Activated naive CD4-positive, alpha-beta T cell (primary cell): ENCODE results near the gene SSBP4.
A peak's percentile ranks its signal among the peaks of the same experiment; 100 is the strongest.
"Not testable (repeated sequence)": the region's sequence is repeated elsewhere in the genome, so short reads cannot be mapped to it uniquely, and the experiment has no call there.

Experiments
- DNase-seq, 4 experiments: peaks; one replicate each; lab custom pipeline; 2025; lab: John Stamatoyannopoulos, UW

Gene SSBP4

GRCh38 chr19:18419195-18419698, at the start of gene SSBP4:
Gene SSBP4 (plus strand): TSS chr19:18419398. CDS start chr19:18419649, 251 bp downstream.
- DNase-seq, result peak in 2 of 4 experiments; percentile 41 to 67

- no peak for DNase-seq
Observed at GRCh38 chr19:18373407-18373891, 45.7 kb upstream of the SSBP4 start.

DNA sequence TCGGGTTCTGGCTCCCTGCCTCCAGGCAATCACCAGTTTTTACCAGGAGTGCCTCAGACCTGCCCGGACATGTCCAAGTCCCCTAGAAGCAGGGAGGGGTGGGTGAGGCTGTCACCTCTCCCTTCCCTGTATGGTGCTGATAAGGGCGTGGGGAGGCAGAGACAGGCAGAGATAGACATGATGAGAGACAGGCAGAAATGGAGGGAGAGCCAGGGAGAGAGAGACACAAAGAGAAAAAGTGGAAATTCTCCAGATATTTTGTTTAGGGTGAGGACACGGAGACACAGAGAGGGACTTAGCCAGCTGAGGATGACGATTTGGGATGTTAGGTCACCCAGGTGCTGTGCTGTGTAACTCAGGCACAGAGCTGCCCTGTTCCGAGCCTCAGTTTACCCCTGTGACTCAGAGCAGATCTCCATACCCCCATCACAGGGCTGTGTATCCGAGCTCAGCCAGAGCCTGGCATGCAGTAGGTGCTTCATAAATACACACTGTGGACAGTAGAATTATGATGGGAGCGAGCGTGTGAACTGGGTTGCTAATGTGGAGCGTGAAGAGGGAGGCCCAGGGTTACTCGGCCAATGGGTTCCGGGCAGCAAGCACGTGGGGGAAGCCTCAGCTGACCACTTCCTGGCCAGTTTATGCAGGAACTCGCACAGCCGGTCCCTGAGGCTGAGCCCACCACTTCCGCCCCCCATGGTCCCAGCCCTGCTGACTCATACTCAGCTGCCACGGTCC, 45.1 kb upstream of the SSBP4 start:
- peak in 1 of 4 experiments; percentile 7 for DNase-seq

- DNase-seq, result no peak
Observed at GRCh38 chr19:18377026-18377425, 42.2 kb upstream of the SSBP4 start.

GRCh38 chr19:18379803-18380747, 39.1 kb upstream of the SSBP4 start:
- DNase-seq, result no peak

DNA sequence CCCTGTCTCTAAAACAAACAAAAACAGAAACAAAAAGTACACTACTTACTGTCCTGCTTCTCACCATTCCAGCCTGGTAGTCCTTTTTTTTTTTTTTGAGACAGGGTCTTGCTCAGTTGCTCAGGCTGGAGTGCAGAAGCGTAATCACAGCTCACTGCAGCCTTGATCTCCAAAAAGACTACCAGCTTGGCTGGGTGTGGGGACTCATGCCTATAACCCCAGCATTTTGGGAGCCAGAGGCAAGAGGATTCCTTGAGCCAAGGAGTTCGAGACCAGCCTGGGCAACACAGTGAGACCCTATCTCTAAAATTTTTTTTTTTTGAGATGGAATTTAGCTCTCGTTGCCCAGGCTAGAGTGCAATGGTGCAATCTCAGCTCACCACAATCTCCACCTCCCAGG, 38.4 kb upstream of the SSBP4 start:
- no peak for DNase-seq

DNA sequence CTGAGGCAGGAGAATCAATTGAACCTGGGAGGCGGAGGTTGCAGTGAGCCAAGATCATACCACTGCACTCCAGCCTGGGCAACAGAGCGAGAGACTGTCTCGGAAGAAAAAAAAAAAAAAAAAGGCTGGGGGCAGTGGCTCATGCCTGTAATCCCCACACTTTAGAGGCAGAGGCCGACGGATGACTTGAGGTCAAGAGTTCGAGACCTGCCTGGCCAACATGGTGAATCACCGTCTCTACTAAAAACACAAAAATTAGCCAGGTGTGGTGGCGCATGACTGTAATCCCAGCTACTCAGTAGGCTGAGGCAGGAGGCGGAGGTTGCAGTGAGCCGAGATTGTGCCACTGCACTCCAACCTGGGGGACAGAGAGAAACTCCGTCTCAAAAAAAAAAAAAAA, 35.6 kb upstream of the SSBP4 start:
- DNase-seq, result not testable (repeated sequence)

- DNase-seq, result no peak
Observed at GRCh38 chr19:18384775-18385174, 34.4 kb upstream of the SSBP4 start.

DNA sequence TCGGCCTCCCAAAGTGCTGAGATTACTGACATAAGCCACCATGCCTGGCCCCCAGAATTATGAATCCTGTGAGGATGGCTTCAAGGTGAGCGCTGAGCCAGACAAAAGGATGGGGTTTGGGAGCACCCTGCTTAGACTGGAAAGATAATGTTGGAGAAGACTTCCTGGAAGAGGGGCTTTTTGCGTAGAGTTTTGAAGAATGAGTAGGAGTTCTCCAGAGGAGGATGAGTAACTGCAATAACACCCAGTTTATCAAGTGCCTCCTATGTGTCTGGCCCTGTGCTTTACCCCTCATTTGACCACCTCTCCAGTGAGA, 33.9 kb upstream of the SSBP4 start:
- DNase-seq, result no peak

DNA sequence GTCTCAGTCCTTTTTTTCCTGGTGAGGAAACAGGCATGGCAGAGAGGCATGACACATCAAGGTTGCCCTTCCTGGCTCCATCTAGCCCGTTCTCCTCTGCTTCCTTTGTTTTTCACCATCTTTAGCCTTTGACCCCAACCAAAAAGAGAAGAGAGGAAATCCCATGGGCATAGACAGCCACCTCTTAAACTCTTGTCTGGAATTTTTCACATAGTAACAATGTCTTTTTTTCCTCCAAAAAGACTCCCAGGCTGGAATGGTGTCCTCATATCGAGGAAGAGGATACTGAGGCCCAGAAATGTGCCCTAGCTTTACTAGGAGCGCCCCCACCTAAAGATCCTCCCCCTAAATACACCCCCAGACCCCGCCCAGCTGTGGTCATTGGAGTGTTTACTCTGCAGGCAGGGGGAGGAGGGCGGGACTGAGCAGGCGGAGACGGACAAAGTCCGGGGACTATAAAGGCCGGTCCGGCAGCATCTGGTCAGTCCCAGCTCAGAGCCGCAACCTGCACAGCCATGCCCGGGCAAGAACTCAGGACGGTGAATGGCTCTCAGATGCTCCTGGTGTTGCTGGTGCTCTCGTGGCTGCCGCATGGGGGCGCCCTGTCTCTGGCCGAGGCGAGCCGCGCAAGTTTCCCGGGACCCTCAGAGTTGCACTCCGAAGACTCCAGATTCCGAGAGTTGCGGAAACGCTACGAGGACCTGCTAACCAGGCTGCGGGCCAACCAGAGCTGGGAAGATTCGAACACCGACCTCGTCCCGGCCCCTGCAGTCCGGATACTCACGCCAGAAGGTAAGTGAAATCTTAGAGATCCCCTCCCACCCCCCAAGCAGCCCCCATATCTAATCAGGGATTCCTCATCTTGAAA, 33.3 kb upstream of the SSBP4 start, which contains the start of gene GDF15:
Gene GDF15 (plus strand): TSS at position 484 of the 868 bp plus-strand sequence. CDS start 32 bp downstream, at position 516.
- DNase-seq, result no peak

- no peak for DNase-seq
Observed at GRCh38 chr19:18386543-18387271, 32.5 kb upstream of the SSBP4 start.

GRCh38 chr19:18388100-18388959, 30.9 kb upstream of the SSBP4 start:
- DNase-seq, result peak; percentile 56 to 73 (median 62)

- no peak for DNase-seq
Observed at GRCh38 chr19:18388960-18389725, 30.1 kb upstream of the SSBP4 start.

DNA sequence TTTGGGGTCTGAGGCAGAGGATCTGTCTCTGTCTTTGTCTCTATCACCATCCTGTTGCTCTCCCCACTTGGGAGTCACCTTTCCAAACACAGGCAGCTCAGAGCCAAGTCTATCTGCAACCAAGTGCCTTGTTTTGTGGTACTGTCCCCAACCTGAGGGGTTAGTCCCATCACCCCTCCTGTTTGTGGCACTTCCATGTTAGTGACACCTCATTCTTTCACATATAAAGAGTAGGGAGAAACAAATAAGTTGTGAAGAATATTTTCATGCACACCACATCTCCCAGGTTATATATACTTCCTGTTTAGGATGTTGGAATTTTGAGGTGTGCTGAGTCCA, 29.5 kb upstream of the SSBP4 start:
- DNase-seq, result no peak

DNA sequence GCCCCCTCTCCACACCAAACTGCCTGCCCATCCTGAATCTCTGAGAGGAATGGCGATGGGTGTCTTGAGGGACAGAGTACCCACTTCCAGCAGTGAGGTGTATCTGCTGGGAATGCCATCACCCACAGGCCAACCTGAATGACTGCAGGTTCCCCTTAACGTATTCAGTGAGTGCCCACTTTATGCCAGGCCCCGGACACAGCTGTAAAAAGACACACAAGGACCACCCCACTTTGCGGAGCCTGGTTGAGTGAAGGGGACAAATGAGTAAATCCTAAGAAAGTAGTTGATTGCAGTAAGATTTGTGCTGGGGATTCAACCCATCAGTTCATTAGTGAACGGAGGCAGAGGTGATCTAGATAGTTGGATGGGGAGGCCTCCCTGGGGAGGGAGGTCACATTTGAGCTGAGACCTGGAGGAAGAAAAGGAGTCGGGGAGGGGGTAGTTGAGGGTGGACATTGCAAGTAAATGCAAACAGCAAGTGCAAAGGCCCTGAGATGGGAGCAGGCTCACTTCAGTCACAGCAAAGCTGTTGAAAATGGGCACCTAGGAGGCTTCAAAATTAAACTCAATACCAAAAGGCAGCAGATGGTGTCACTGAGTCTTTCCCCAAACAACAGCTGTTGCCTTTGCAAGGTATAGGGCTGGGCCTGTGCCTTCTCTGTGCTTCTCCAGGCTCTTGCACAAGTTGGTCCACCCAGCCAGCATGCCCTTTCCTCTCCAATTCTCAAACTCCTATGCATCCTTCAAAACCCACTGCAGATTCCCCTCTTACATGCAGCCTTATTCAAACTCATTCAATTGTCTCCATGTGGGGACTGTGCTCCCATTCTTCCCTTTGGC, 28.9 kb upstream of the SSBP4 start:
- DNase-seq, result no peak

DNA sequence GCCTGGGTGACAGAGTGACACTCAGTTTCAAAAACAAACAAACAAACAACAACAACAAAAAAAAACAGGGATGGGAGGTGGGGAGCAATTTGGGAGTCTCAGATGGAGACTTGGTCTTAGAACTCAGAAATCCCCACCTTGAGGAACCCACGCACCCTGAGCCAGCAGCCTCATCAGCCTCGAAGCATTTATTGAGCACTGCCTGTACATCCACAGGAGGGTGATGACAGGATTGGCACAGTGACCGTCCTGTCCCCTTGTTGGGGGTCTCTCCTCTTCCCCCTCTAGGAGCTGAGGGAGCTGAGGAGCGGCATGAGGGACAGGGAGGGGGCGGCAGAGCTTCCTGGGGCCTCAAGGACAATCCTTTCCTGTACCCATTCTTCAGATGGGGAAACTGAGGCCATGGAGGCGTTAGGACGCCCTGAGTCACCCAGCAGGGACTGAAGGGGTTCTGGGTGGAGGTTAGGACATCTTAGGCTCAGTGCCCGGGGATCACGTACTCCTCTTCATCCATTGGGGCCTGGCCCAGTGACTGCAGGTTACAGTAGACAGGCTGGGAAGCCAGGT, 27.6 kb upstream of the SSBP4 start:
- DNase-seq, result no peak

GRCh38 chr19:18392417-18392816, 26.8 kb upstream of the SSBP4 start:
- DNase-seq, result no peak

DNA sequence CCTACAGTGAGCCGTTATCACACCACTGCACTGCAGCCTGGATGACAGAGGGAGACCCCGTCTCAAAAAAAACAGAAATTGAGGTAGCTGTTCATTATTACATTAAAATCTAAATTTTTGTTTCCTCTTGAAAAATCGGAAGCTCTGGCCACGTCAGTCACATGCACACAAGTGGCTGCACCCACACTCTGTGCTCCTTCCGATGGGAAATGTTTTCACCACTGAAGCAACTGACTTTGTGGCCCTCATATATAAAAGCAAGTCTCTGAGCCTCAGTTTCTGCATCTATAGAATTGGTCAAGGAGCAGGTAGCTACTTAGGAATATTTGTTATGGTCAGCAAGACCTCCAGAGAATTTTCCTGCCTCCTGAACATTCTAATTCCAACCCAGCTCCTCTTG, 26.3 kb upstream of the SSBP4 start:
- DNase-seq, result no peak
